Astrocyte (in vitro differentiated cells and primary cell): ENCODE data around the gene CHCHD5.

Experiments used
- EZH2 ChIP-seq: IDR thresholded peaks from 2 replicates; pipeline ENCODE4 v1.6.1; 2012; ENCODE audit warnings: mild to moderate bottlenecking, low read length, inconsistent platforms; ENCODE audit not compliant: insufficient read depth
- TF ChIP-seq, protein P1 (sequence below): IDR thresholded peaks from 2 replicates; pipeline ENCODE4 v1.5.1; 2011; ENCODE audit warnings: low read depth, mild to moderate bottlenecking, inconsistent platforms, low read length, moderate library complexity; ENCODE audit not compliant: insufficient read depth

DNA sequence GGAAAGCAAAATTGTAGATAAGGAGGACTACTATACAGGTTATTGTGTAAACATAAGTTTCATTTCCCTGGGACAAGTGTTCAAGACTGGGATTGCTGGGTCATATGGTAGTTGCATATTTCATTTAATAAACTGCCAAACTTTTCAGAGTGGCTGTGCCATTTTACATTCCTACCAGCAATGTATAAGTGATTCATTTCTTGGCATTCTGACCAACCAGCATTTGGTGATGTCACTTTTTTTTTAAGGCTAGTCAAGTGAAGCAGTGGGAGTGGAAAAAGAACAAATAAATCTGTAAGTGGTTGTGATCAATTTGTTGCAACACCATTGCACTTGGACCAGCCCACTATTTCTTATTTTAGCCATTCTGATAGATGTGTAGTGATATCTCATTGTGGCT, 5.2 kb upstream of the CHCHD5 start:
- TF ChIP-seq, protein P1, sequence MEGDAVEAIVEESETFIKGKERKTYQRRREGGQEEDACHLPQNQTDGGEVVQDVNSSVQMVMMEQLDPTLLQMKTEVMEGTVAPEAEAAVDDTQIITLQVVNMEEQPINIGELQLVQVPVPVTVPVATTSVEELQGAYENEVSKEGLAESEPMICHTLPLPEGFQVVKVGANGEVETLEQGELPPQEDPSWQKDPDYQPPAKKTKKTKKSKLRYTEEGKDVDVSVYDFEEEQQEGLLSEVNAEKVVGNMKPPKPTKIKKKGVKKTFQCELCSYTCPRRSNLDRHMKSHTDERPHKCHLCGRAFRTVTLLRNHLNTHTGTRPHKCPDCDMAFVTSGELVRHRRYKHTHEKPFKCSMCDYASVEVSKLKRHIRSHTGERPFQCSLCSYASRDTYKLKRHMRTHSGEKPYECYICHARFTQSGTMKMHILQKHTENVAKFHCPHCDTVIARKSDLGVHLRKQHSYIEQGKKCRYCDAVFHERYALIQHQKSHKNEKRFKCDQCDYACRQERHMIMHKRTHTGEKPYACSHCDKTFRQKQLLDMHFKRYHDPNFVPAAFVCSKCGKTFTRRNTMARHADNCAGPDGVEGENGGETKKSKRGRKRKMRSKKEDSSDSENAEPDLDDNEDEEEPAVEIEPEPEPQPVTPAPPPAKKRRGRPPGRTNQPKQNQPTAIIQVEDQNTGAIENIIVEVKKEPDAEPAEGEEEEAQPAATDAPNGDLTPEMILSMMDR, result peak; percentile 21
- TF ChIP-seq EZH2, result no peak
